Spinal cord (tissue), 10 donors: ENCODE measurements around the gene TDRD5. TPM values are rescaled to one million over a fixed set of nuclear protein-coding genes. Genes with fewer than 3 reads are reported as not detected.
A peak's percentile ranks its signal among the peaks of the same experiment; 100 is the strongest.

ENCODE experiments used
- DNase-seq, 6 donors: peaks; one replicate each; pipeline versions ENCODE4 v3.0.0 to v3.0.0-alpha.2; 2013 to 2015; ENCODE audit warnings: low spot score in 6 of 6, low read depth in 4 of 6
- H3K27ac ChIP-seq: one replicate; pipeline ENCODE4 v1.5.1; 2013; ENCODE audit warnings: low read depth, low read length, control low read depth
- H3K27me3 ChIP-seq: one replicate; pipeline ENCODE4 v1.6.1; 2013; ENCODE audit warnings: low read length; ENCODE audit not compliant: control insufficient read depth, insufficient read depth
- H3K36me3 ChIP-seq: one replicate; pipeline ENCODE4 v1.6.1; 2013; ENCODE audit warnings: low read length; ENCODE audit not compliant: control insufficient read depth, insufficient read depth
- H3K4me1 ChIP-seq: one replicate; pipeline ENCODE4 v1.6.1; 2013; ENCODE audit warnings: low read length; ENCODE audit not compliant: control insufficient read depth, insufficient read depth
- H3K4me3 ChIP-seq: one replicate; pipeline ENCODE4 v1.5.1; 2013; ENCODE audit warnings: low read depth, low read length, control low read depth
- H3K9me3 ChIP-seq: one replicate; pipeline ENCODE4 v1.6.1; 2013; ENCODE audit warnings: low read length; ENCODE audit not compliant: control insufficient read depth, insufficient read depth
- WGBS: methylation state at CpG from one replicate; pipeline ENCODE4 v1.1.5; 2013; ENCODE audit warnings: missing lambda C conversion rate; ENCODE audit not compliant: insufficient coverage; 5-methylcytosine and 5-hydroxymethylcytosine counted together
- polyA plus RNA-seq, 2 donors: library from polyadenylated mRNA; unstranded; fragments of 120-200 nt; gene quantifications; one replicate each; pipeline ENCODE4 v1.2.1, GENCODE V29; 2013; ENCODE audit not compliant: insufficient read length in 2 of 2
- small RNA-seq: library from RNA; depleted of rRNA; stranded (forward); fragments of <200 nt; gene quantifications from one replicate; pipeline ENCODE3, GENCODE V24; 2014; ENCODE audit warnings: low replicate concordance
- total RNA-seq, 2 donors: library from RNA; depleted of rRNA in 1 of 2; stranded (reverse); fragments of 120-200 nt in 1 of 2; fragments of >200 nt in 1 of 2; gene quantifications; one replicate each; pipeline versions ENCODE4 v1.2.3 to v1.2.4, GENCODE V29; 2013 to 2014
- donor health status: healthy.

TDRD5 gene
- total and polyA plus RNA-seq, 4 donors: 0.88 to 3.9 (median 1.7) TPM

- WGBS: 72% methylated on average over 2 of the region's 2 CpGs
- Histone ChIP-seq H3K27ac (no peak overlapping the region), H3K27me3 (no peaks in the 10 kb centered on the region), H3K36me3 (no peaks in the 10 kb centered on the region), H3K9me3 (no peaks in the 10 kb centered on the region), H3K4me3 (no peak overlapping the region), H3K4me1 (no peaks in the 10 kb centered on the region)
- DNase-seq: peak in 2 of 6 donors; percentile 4 to 66
These were observed 136.6 kb downstream of the TDRD5 start for GRCh38 chr1:179728271-179728670.

DNA sequence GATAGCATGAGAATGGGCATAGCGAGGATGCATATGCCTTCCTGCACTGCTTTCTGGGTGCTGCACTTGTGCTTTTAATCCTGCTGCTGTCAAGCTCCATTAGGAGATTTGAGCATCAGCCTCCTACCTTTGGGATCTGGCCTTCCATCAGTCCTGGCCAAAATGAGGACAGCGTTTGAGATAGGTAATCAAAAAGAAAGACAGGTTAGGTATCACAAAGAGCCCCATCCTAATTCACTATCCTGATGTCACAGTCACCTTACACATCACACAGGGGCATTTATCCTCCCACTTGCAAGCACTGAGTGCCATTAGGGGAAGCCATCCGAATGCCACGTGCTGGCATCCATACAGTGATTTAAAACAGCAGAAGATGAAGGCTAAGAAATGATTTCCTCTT is 138.2 kb downstream of the TDRD5 start:
- H3K27me3 ChIP-seq: no peaks in the 10 kb centered on the region

GRCh38 chr1:179731643-179732042 is 140.0 kb downstream of the TDRD5 start:
- 100% methylated on average over 1 of the region's 4 CpGs for WGBS
- no peaks in the 10 kb centered on the region for H3K9me3 ChIP-seq

More for the DNA sequence above, 138.2 kb downstream of the TDRD5 start:
- Histone ChIP-seq H3K36me3 (no peaks in the 10 kb centered on the region), H3K4me3 (no peak overlapping the region), H3K9me3 (no peaks in the 10 kb centered on the region), H3K4me1 (no peaks in the 10 kb centered on the region), H3K27ac (no peak overlapping the region)
- WGBS: 78% methylated on average over 1 of the region's 4 CpGs
- DNase-seq: peak in 1 of 6 donors; percentile 20

More at GRCh38 chr1:179731643-179732042, 140.0 kb downstream of the TDRD5 start:
- no peaks in the 10 kb centered on the region for H3K36me3 ChIP-seq
- no peaks in the 10 kb centered on the region for H3K27me3 ChIP-seq
- no peak for DNase-seq
- H3K4me3 ChIP-seq: no peak overlapping the region
- H3K4me1 ChIP-seq: no peaks in the 10 kb centered on the region
- no peak overlapping the region for H3K27ac ChIP-seq

Small RNA genes within 50 kb of the gene (small RNA-seq; reads per million reads assigned to genes)
- gene RNU5F-2P: 0.18 reads per million

Other genes starting within 250 kb of the TDRD5 start
- gene AXDND1, start 225.9 kb upstream of the TDRD5 start, total RNA-seq: 1 to 10 TPM; 1.2 to 2.4 TPM
- under 1 TPM; 0.59 to 0.60 TPM for gene AXDND1, start 225.9 kb upstream of the TDRD5 start, polyA plus RNA-seq
- gene NPHS2, start 15.9 kb upstream of the TDRD5 start, total RNA-seq: not detected
- 1 to 10 TPM in 1 of 2 donors, under 1 TPM in 1; 0.67 to 2.6 TPM for gene NPHS2, start 15.9 kb upstream of the TDRD5 start, polyA plus RNA-seq
- 1 to 10 TPM in 1 of 2 donors, under 1 TPM in 1; 0.55 to 1.9 TPM for gene FAM163A, start 151.5 kb downstream of the TDRD5 start, total RNA-seq
- 1 to 10 TPM; 3.1 to 4.2 TPM for gene FAM163A, start 151.5 kb downstream of the TDRD5 start, polyA plus RNA-seq